IPS-15b (cell line): ENCODE results near the gene CPTP.
A peak's percentile ranks its signal among the peaks of the same experiment; 100 is the strongest.

Experiments used
- H3K27me3 ChIP-seq: one replicate; pipeline ENCODE4 v1.6.1; 2013; ENCODE audit warnings: low read length; ENCODE audit not compliant: control insufficient read depth, insufficient read depth
- H3K36me3 ChIP-seq: one replicate; pipeline ENCODE4 v1.6.1; 2013; ENCODE audit warnings: low read length; ENCODE audit not compliant: control insufficient read depth, insufficient read depth
- H3K4me1 ChIP-seq: one replicate; pipeline ENCODE4 v1.6.1; 2013; ENCODE audit warnings: mild to moderate bottlenecking, low read length; ENCODE audit not compliant: control insufficient read depth, insufficient read depth
- H3K4me3 ChIP-seq: one replicate; pipeline ENCODE4 v1.5.1; 2013; ENCODE audit warnings: low read depth, low read length
- H3K9ac ChIP-seq: one replicate; pipeline ENCODE4 v1.6.1; 2013; ENCODE audit warnings: low read depth, mild to moderate bottlenecking, low read length
- H3K9me3 ChIP-seq: one replicate; pipeline ENCODE4 v1.6.1; 2013; ENCODE audit warnings: mild to moderate bottlenecking, low read length; ENCODE audit not compliant: control insufficient read depth, insufficient read depth

CPTP gene

GRCh38 chr1:1355416-1355815 is 30.8 kb downstream of the CPTP start:
- no peak overlapping the region for H3K9ac ChIP-seq
- H3K4me3 ChIP-seq: no peak overlapping the region
- H3K27me3 ChIP-seq: peaks cover 2% of the 10 kb centered on the region
- H3K36me3 ChIP-seq: no peaks in the 10 kb centered on the region
- no peaks in the 10 kb centered on the region for H3K9me3 ChIP-seq
- peaks cover 3% of the 10 kb centered on the region for H3K4me1 ChIP-seq

- no peaks in the 10 kb centered on the region for H3K9me3 ChIP-seq
- H3K4me1 ChIP-seq: peaks cover 3% of the 10 kb centered on the region
- no peaks in the 10 kb centered on the region for H3K36me3 ChIP-seq
- H3K27me3 ChIP-seq: peaks cover 2% of the 10 kb centered on the region
- no peak overlapping the region for H3K9ac ChIP-seq
- H3K4me3 ChIP-seq: no peak overlapping the region
Measured at GRCh38 chr1:1356166-1356795, 31.7 kb downstream of the CPTP start.

GRCh38 chr1:1356796-1357401 is 32.3 kb downstream of the CPTP start:
- Histone ChIP-seq H3K36me3 (no peaks in the 10 kb centered on the region), H3K4me3 (no peak overlapping the region), H3K27me3 (peaks cover 2% of the 10 kb centered on the region), H3K9me3 (no peaks in the 10 kb centered on the region), H3K9ac (no peak overlapping the region), H3K4me1 (peaks cover 3% of the 10 kb centered on the region)

- Histone ChIP-seq H3K9ac (peak overlapping the region; percentile 5), H3K27me3 (peaks cover 2% of the 10 kb centered on the region), H3K36me3 (no peaks in the 10 kb centered on the region), H3K4me1 (peaks cover 5% of the 10 kb centered on the region), H3K4me3 (peak overlapping the region; percentile 37), H3K9me3 (no peaks in the 10 kb centered on the region)
Measured at GRCh38 chr1:1357871-1358432, 33.4 kb downstream of the CPTP start.

- H3K9ac ChIP-seq: peak within 1 kb of the TSS; percentile 37
- peak within 1 kb of the TSS; percentile 37 for H3K4me3 ChIP-seq
- no peaks in the 10 kb centered on the region for H3K9me3 ChIP-seq
- H3K4me1 ChIP-seq: peaks cover 5% of the 10 kb centered on the region
- H3K36me3 ChIP-seq: no peaks in the 10 kb centered on the region
- H3K27me3 ChIP-seq: peaks cover 2% of the 10 kb centered on the region
Measured at GRCh38 chr1:1358433-1359271, 34.0 kb downstream of the CPTP start, which contains the start of gene MXRA8. MXRA8 (minus strand) TSS chr1:1358555; CDS start chr1:1358504, 51 bp downstream.

GRCh38 chr1:1359308-1359663 is 34.7 kb downstream of the CPTP start:
- Histone ChIP-seq H3K36me3 (no peaks in the 10 kb centered on the region), H3K27me3 (peaks cover 2% of the 10 kb centered on the region), H3K9ac (peak overlapping the region; percentile 37), H3K4me1 (peaks cover 5% of the 10 kb centered on the region), H3K9me3 (no peaks in the 10 kb centered on the region), H3K4me3 (no peak overlapping the region)

GRCh38 chr1:1359664-1360468 is 35.3 kb downstream of the CPTP start:
- no peak overlapping the region for H3K9ac ChIP-seq
- H3K4me3 ChIP-seq: no peak overlapping the region

GRCh38 chr1:1360506-1361169 is 36.0 kb downstream of the CPTP start:
- no peaks in the 10 kb centered on the region for H3K27me3 ChIP-seq
- no peak overlapping the region for H3K9ac ChIP-seq
- no peaks in the 10 kb centered on the region for H3K9me3 ChIP-seq
- H3K4me3 ChIP-seq: no peak overlapping the region
- no peaks in the 10 kb centered on the region for H3K36me3 ChIP-seq
- H3K4me1 ChIP-seq: peaks cover 5% of the 10 kb centered on the region

More at GRCh38 chr1:1359664-1360468, 35.3 kb downstream of the CPTP start:
- peaks cover 5% of the 10 kb centered on the region for H3K4me1 ChIP-seq
- H3K36me3 ChIP-seq: no peaks in the 10 kb centered on the region
- no peaks in the 10 kb centered on the region for H3K9me3 ChIP-seq
- H3K27me3 ChIP-seq: no peaks in the 10 kb centered on the region

- Histone ChIP-seq H3K9me3 (peaks cover 5% of the 10 kb centered on the region), H3K36me3 (no peaks in the 10 kb centered on the region), H3K9ac (no peak overlapping the region), H3K4me3 (no peak overlapping the region), H3K4me1 (peaks cover 5% of the 10 kb centered on the region), H3K27me3 (no peaks in the 10 kb centered on the region)
Measured at GRCh38 chr1:1361233-1361981, 36.8 kb downstream of the CPTP start.

GRCh38 chr1:1361982-1362423 is 37.4 kb downstream of the CPTP start:
- Histone ChIP-seq H3K4me3 (no peak overlapping the region), H3K9ac (no peak overlapping the region), H3K36me3 (no peaks in the 10 kb centered on the region), H3K9me3 (peaks cover 11% of the 10 kb centered on the region), H3K27me3 (no peaks in the 10 kb centered on the region), H3K4me1 (peaks cover 5% of the 10 kb centered on the region)
